OCI-LY1 (cell line): ENCODE measurements around the gene CALU.

Source experiments
- H2AFZ ChIP-seq: fragments of 200-600 bp; sonication (generic), shearing (Covaris generic); 2 replicates; pipeline ENCODE4 v1.6.0; 2014; ENCODE audit warnings: antibody characterized with exemption, mild to moderate bottlenecking, low read length
- H3F3A ChIP-seq: fragments of 200-600 bp; sonication (generic), shearing (Covaris generic); 2 replicates; pipeline ENCODE4 v1.6.0; 2014; ENCODE audit warnings: mild to moderate bottlenecking, antibody characterized with exemption, low read length, moderate library complexity; ENCODE audit not compliant: insufficient read depth
- H3K27ac ChIP-seq: fragments of 200-600 bp; sonication (generic); 2 replicates; pipeline ENCODE4 v1.5.1; 2014; ENCODE audit warnings: low read length, mixed run types, mild to moderate bottlenecking, low read depth; ENCODE audit not compliant: poor library complexity, severe bottlenecking
- H3K27me3 ChIP-seq: fragments of 200-600 bp; sonication (generic); 2 replicates; pipeline ENCODE4 v1.6.0; 2014; ENCODE audit warnings: antibody characterized with exemption, mild to moderate bottlenecking, low read length, moderate library complexity; ENCODE audit not compliant: insufficient read depth
- H3K36me3 ChIP-seq: fragments of 200-600 bp; sonication (generic); 2 replicates; pipeline ENCODE4 v1.6.1; 2014; ENCODE audit warnings: mild to moderate bottlenecking, antibody characterized with exemption, low read length, moderate library complexity, mixed read lengths; ENCODE audit not compliant: insufficient read depth
- H3K4me1 ChIP-seq: fragments of 200-600 bp; sonication (generic); 2 replicates; pipeline ENCODE4 v1.5.1; 2014; ENCODE audit warnings: mild to moderate bottlenecking, low read length, moderate library complexity; ENCODE audit not compliant: insufficient read depth, severe bottlenecking
- H3K4me2 ChIP-seq: fragments of 200-600 bp; sonication (generic), shearing (Covaris generic); 2 replicates; pipeline ENCODE4 v1.6.1; 2014; ENCODE audit warnings: low read length
- H3K4me3 ChIP-seq: fragments of 200-600 bp; sonication (generic); 2 replicates; pipeline ENCODE4 v1.5.1; 2014; ENCODE audit warnings: low read length, low read depth, mild to moderate bottlenecking, mixed read lengths; ENCODE audit not compliant: poor library complexity, severe bottlenecking
- H3K79me2 ChIP-seq: fragments of 200-600 bp; shearing (Covaris generic); 2 replicates; pipeline ENCODE4 v1.6.1; 2016; ENCODE audit warnings: mixed run types, low read length, mixed read lengths; ENCODE audit not compliant: insufficient read depth
- H3K9ac ChIP-seq: fragments of 200-600 bp; sonication (generic), shearing (Covaris generic); 2 replicates; pipeline ENCODE4 v1.6.1; 2014; ENCODE audit warnings: mild to moderate bottlenecking, low read length, mixed read lengths
- H3K9me2 ChIP-seq: fragments of 200-600 bp; sonication (generic), shearing (Covaris generic); 2 replicates; pipeline ENCODE4 v1.6.1; 2014; ENCODE audit warnings: low read depth, mild to moderate bottlenecking, low read length, mixed read lengths
- H3K9me3 ChIP-seq: fragments of 200-600 bp; shearing (Covaris generic); 2 replicates; pipeline ENCODE4 v1.6.1; 2014; ENCODE audit warnings: low read length, mixed read lengths
- H4K20me1 ChIP-seq: fragments of 200-600 bp; sonication (generic), shearing (Covaris generic); 2 replicates; pipeline ENCODE4 v1.6.0; 2016; ENCODE audit warnings: mild to moderate bottlenecking, low read length; ENCODE audit not compliant: insufficient read depth
- EZH2 ChIP-seq: fragments of 200-600 bp; sonication (generic), shearing (Covaris generic); IDR thresholded peaks from 2 replicates; pipeline ENCODE4 v1.8.0; 2017; ENCODE audit warnings: borderline replicate concordance, mixed run types, mild to moderate bottlenecking, antibody characterized with exemption, low read length, moderate library complexity, mixed read lengths
- TF ChIP-seq, protein P1 (sequence below): fragments of 200-600 bp; sonication (generic), shearing (Covaris generic); IDR thresholded peaks from 2 replicates; pipeline ENCODE4 v1.5.1; 2017; ENCODE audit warnings: mild to moderate bottlenecking, antibody characterized with exemption, low read length, moderate library complexity, mixed read lengths

CALU gene

DNA sequence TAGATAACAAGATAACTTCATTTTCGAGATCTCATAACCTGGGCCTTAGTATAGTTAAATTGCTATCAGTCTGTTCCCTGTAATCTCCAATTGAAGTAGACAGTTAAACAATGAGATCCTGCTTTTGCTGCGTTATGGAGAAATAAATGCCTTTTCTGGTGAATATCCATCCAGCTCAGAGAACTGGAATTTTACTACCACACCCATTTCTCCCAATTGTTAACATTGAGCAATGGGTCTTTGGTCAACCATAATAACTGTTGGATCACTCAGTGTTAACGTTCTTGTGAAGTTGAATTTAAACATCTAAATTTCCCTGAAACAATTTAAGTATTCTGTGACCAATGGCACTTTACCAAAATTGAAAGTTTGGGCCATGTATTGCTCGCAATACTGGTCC lies 3.0 kb downstream of the CALU start:
- no peaks in the 10 kb centered on the region for H3F3A ChIP-seq
- TF ChIP-seq EZH2 = no peak
- TF ChIP-seq, protein P1, sequence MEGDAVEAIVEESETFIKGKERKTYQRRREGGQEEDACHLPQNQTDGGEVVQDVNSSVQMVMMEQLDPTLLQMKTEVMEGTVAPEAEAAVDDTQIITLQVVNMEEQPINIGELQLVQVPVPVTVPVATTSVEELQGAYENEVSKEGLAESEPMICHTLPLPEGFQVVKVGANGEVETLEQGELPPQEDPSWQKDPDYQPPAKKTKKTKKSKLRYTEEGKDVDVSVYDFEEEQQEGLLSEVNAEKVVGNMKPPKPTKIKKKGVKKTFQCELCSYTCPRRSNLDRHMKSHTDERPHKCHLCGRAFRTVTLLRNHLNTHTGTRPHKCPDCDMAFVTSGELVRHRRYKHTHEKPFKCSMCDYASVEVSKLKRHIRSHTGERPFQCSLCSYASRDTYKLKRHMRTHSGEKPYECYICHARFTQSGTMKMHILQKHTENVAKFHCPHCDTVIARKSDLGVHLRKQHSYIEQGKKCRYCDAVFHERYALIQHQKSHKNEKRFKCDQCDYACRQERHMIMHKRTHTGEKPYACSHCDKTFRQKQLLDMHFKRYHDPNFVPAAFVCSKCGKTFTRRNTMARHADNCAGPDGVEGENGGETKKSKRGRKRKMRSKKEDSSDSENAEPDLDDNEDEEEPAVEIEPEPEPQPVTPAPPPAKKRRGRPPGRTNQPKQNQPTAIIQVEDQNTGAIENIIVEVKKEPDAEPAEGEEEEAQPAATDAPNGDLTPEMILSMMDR = no peak
- no peak overlapping the region for H3K9ac ChIP-seq
- peaks cover 79% of the 10 kb centered on the region for H3K79me2 ChIP-seq
- no peaks in the 10 kb centered on the region for H4K20me1 ChIP-seq
- H3K4me2 ChIP-seq = peak overlapping the region; percentile 1; the same call in 1 of the 2 replicates
- H3K27ac ChIP-seq = no peak overlapping the region
- H3K36me3 ChIP-seq = peaks cover 16% of the 10 kb centered on the region; the same call in 1 of the 2 replicates
- peaks cover 26% of the 10 kb centered on the region for H3K4me1 ChIP-seq
- H3K9me2 ChIP-seq = no peaks in the 10 kb centered on the region
- H3K4me3 ChIP-seq = no peak overlapping the region
- H3K9me3 ChIP-seq = no peaks in the 10 kb centered on the region
- no peaks in the 10 kb centered on the region for H3K27me3 ChIP-seq
- no peak overlapping the region for H2AFZ ChIP-seq

DNA sequence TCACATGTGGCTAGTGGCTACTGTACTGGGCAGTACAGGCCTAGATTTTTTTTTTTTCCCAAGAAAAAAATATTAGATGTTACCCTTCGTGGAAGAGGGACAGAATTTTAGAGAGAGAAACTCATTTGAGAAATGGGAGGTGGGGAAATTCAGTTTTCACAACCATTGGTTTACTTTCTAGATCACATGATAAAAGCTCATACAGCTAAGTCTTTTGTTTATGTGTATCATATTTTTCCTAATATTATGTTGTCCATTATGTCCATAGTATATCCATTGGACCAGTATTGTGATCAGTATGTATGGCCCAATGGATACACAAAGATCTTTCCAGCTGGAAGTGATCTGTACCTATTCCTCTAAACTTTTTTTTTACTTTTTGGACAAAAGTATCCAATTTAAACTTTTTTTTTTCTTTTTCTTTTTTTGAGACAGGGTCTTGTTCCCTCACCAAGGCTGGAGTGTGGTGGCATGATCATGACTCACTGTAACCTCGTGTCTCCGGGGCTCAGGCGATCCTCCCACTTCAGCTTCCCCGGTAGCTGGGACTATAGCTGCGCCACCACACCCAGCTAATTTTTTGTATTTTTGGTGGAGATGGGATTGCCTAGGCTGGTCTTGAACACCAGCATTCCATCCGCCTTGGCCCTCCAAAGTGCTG lies 4.1 kb downstream of the CALU start:
- Histone ChIP-seq H3K9me2 (no peaks in the 10 kb centered on the region), H3K27me3 (no peaks in the 10 kb centered on the region), H3K36me3 (peaks cover 26% of the 10 kb centered on the region), H3K9me3 (no peaks in the 10 kb centered on the region), H2AFZ (no peak overlapping the region), H4K20me1 (no peaks in the 10 kb centered on the region; the same call in 1 of the 2 replicates), H3K4me1 (peaks cover 24% of the 10 kb centered on the region), H3K4me2 (no peak overlapping the region), H3K79me2 (peaks cover 89% of the 10 kb centered on the region), H3K4me3 (no peak overlapping the region), H3F3A (no peaks in the 10 kb centered on the region), H3K9ac (no peak overlapping the region), H3K27ac (no peak overlapping the region)
- TF ChIP-seq, protein P1 = no peak
- no peak for TF ChIP-seq EZH2

DNA sequence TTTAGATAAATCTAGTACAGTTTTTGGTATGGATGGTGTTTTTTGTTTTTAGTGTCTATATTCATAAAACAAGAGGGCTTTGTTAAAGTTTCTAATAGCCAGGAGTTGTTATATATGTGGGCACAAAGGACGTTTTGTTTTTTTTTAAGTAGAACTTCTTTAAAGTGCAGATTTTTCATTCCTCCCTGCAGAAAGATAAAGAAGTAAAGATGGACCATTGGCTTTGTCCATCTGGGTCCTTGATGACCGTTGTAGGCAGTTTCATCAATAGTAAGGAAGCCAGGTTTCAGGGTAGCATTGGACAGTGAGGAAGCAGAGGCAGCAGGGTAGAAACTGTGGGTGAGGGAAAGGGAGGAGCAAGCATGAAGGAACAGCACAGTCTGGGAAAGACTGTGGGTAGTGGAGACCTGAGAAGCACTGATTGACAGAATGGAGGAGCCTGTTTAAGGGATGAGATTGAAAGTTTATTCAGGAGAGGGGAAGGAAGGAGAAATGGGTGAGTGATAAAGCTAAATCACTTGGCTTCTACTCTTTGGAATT lies 5.3 kb downstream of the CALU start:
- Histone ChIP-seq H3K4me2 (no peak overlapping the region), H3K4me1 (peaks cover 18% of the 10 kb centered on the region), H3F3A (no peaks in the 10 kb centered on the region), H3K79me2 (peaks cover 96% of the 10 kb centered on the region), H3K9me2 (no peaks in the 10 kb centered on the region), H3K9ac (no peak overlapping the region), H3K27ac (no peak overlapping the region), H2AFZ (no peak overlapping the region), H4K20me1 (peaks cover 2% of the 10 kb centered on the region; the same call in 1 of the 2 replicates), H3K4me3 (no peak overlapping the region), H3K9me3 (no peaks in the 10 kb centered on the region), H3K36me3 (peaks cover 38% of the 10 kb centered on the region), H3K27me3 (no peaks in the 10 kb centered on the region)
- TF ChIP-seq, protein P1 = no peak
- TF ChIP-seq EZH2 = no peak
